ENCODE results near the gene PCDHA13. TPM values are rescaled to one million over a fixed set of nuclear protein-coding genes. Genes with fewer than 3 reads are reported as not detected.

The PCDHA13 gene
- total RNA-seq, 1 donor from 2014 or later, result 0.21 TPM

DNA sequence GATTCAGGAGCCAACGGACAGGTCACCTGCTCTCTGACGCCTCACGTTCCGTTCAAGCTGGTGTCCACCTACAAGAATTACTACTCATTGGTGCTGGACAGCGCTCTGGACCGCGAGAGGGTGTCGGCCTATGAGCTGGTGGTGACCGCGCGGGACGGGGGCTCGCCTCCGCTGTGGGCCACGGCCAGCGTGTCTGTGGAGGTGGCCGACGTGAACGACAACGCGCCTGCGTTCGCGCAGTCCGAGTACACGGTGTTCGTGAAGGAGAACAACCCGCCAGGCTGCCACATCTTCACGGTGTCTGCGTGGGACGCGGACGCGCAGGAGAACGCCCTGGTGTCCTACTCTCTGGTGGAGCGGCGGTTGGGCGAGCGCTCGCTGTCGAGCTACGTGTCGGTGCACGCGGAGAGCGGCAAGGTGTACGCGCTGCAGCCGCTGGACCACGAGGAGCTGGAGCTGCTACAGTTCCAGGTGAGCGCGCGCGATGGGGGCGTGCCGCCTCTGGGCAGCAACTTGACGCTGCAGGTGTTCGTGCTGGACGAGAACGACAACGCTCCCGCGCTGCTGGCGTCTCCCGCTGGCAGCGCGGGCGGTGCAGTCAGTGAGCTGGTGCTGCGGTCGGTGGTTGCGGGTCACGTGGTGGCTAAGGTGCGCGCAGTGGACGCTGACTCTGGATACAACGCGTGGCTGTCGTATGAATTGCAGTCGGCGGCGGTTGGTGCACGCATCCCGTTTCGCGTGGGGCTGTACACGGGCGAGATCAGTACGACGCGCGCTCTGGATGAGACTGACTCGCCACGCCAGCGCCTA lies 24.5 kb upstream of the PCDHA13 start:
- Histone ChIP-seq H3K4me1 (no peaks in the 10 kb centered on the region), H3K4me3 (no peak overlapping the region), H3K27ac (no peak overlapping the region), H3K36me3 (no peaks in the 10 kb centered on the region), H3K27me3 (no peaks in the 10 kb centered on the region), H3K9me3 (peaks cover 33 to 52% of the 10 kb centered on the region in 2 donors)
- DNase-seq (ENCODE audit: low spot score in 2 of 2), result no peak
- intact Hi-C loops (cut with DNase I), result no loop called here
- TF ChIP-seq, protein P1, sequence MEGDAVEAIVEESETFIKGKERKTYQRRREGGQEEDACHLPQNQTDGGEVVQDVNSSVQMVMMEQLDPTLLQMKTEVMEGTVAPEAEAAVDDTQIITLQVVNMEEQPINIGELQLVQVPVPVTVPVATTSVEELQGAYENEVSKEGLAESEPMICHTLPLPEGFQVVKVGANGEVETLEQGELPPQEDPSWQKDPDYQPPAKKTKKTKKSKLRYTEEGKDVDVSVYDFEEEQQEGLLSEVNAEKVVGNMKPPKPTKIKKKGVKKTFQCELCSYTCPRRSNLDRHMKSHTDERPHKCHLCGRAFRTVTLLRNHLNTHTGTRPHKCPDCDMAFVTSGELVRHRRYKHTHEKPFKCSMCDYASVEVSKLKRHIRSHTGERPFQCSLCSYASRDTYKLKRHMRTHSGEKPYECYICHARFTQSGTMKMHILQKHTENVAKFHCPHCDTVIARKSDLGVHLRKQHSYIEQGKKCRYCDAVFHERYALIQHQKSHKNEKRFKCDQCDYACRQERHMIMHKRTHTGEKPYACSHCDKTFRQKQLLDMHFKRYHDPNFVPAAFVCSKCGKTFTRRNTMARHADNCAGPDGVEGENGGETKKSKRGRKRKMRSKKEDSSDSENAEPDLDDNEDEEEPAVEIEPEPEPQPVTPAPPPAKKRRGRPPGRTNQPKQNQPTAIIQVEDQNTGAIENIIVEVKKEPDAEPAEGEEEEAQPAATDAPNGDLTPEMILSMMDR (IDR thresholded peaks at IDR 0.05), result no peak

GRCh38 chr5:140857987-140858240 lies 24.0 kb upstream of the PCDHA13 start:
- intact Hi-C loops (cut with DNase I), result no loop called here
- Histone ChIP-seq H3K27me3 (no peaks in the 10 kb centered on the region), H3K4me1 (no peaks in the 10 kb centered on the region), H3K36me3 (no peaks in the 10 kb centered on the region), H3K4me3 (no peak overlapping the region), H3K9me3 (peaks cover 38 to 58% of the 10 kb centered on the region in 2 donors), H3K27ac (no peak overlapping the region)
- TF ChIP-seq, protein P1 (IDR thresholded peaks at IDR 0.05), result no peak
- DNase-seq (ENCODE audit: low spot score in 2 of 2), result no peak

- intact Hi-C loops (cut with DNase I), result no loop called here
Observed at GRCh38 chr5:140862441-140863295, 19.3 kb upstream of the PCDHA13 start.

DNA sequence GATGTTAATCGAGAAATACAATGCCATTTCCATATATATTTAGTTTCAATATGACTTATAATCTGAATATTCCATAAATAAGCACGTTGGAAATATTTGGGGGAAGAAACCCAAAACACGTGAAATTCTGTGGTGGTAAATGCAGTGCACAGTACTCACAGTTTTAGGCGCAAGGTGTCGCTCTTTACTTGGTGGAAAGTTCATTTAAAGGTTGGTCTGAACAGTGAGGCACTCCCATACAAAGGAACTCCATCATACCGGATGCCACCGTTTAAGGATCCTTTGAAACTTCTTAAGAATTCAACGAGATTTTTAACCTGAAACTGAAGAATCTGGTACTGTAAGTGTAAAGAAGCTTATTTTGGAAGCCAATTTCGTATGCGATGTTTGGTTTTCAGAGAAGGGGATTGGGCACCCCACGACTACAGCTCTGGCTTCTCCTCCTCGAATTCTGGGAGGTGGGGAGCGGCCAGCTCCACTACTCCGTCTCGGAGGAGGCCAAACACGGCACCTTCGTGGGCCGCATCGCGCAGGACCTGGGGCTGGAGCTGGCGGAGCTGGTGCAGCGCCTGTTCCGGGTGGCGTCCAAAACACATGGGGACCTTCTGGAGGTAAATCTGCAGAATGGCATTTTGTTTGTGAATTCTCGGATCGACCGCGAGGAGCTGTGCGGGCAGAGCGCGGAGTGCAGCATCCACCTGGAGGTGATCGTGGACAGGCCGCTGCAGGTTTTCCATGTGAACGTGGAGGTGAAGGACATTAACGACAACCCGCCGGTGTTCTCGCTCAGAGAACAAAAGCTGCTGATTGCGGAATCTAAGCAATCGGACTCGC lies 13.0 kb upstream of the PCDHA13 start, which contains the start of gene PCDHA11:
PCDHA11 (plus strand) TSS at position 237 of the 834 bp plus-strand sequence; CDS start at position 384, 147 bp downstream.
- Histone ChIP-seq H3K4me1 (no peaks in the 10 kb centered on the region), H3K27me3 (no peaks in the 10 kb centered on the region), H3K27ac (no peak within 1 kb of the TSS), H3K4me3 (no peak within 1 kb of the TSS), H3K9me3 (peaks cover 8 to 42% of the 10 kb centered on the region in 2 donors), H3K36me3 (no peaks in the 10 kb centered on the region)
- intact Hi-C loops (cut with DNase I), result no loop called here
- DNase-seq (ENCODE audit: low spot score in 2 of 2), result no peak
- TF ChIP-seq, protein P1 (IDR thresholded peaks at IDR 0.05), result no peak

More at GRCh38 chr5:140862441-140863295, 19.3 kb upstream of the PCDHA13 start:
- no peaks in the 10 kb centered on the region for H3K27me3 ChIP-seq
- H3K4me1 ChIP-seq, result no peaks in the 10 kb centered on the region
- TF ChIP-seq, protein P1 (IDR thresholded peaks at IDR 0.05), result no peak
- DNase-seq (ENCODE audit: low spot score in 2 of 2), result no peak
- no peak overlapping the region for H3K27ac ChIP-seq
- no peak overlapping the region for H3K4me3 ChIP-seq
- no peaks in the 10 kb centered on the region for H3K36me3 ChIP-seq
- H3K9me3 ChIP-seq, result peaks cover 28 to 55% of the 10 kb centered on the region in 2 donors

DNA sequence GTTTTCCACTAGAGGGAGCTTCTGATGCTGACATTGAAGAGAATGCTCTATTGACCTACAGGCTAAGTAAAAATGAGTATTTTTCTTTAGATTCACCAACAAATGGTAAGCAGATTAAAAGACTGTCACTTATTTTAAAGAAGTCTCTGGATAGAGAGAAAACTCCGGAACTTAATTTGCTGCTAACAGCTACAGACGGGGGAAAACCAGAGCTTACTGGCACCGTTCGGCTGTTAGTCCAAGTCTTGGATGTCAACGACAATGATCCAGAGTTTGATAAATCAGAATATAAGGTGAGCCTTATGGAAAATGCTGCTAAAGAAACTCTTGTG lies 12.4 kb upstream of the PCDHA13 start:
- intact Hi-C loops (cut with DNase I), result no loop called here
- no peak overlapping the region for H3K4me3 ChIP-seq
- peaks cover 8 to 41% of the 10 kb centered on the region in 2 donors for H3K9me3 ChIP-seq
- no peaks in the 10 kb centered on the region for H3K4me1 ChIP-seq
- H3K27ac ChIP-seq, result no peak overlapping the region
- no peaks in the 10 kb centered on the region for H3K36me3 ChIP-seq
- no peaks in the 10 kb centered on the region for H3K27me3 ChIP-seq
- TF ChIP-seq, protein P1 (IDR thresholded peaks at IDR 0.05), result no peak
- DNase-seq (ENCODE audit: low spot score in 2 of 2), result no peak

All from ascending aorta (tissue), 2 donors.